ENCODE results near the gene PARK7.

DNA sequence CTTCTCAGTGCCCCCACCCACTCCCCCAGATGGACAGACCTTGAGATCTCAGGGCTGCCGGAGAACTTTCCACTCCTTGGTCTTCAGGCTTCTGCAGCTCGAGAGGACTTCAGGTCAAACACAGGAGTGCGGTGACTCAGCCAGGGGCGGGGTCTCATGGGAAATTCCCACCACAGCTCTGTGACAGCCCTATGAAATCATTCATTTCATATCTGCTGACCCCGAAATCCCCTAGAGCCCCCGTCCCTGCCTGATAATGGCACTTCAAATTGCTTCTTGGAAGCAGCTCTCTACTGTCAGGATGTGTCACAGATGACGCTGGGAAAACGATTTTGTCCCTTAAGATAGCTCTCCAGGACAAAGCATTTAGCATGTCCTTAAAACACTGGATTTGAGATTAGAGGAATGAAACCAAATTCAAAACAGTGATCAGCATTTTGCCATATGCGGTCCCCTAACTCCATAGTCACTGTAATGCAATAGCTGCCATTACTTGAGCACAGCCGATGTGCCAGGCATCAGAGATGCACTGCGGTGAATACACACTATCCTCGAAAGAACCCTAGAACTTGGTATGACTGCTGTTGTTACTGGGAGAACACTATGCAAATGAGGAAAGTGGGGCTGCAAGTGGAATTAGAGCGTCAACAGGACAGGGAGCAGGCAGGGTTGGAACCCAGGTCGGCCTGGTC is 20.6 kb upstream of the PARK7 start, which contains the start of gene TNFRSF9:
- TF ChIP-seq, protein P1, sequence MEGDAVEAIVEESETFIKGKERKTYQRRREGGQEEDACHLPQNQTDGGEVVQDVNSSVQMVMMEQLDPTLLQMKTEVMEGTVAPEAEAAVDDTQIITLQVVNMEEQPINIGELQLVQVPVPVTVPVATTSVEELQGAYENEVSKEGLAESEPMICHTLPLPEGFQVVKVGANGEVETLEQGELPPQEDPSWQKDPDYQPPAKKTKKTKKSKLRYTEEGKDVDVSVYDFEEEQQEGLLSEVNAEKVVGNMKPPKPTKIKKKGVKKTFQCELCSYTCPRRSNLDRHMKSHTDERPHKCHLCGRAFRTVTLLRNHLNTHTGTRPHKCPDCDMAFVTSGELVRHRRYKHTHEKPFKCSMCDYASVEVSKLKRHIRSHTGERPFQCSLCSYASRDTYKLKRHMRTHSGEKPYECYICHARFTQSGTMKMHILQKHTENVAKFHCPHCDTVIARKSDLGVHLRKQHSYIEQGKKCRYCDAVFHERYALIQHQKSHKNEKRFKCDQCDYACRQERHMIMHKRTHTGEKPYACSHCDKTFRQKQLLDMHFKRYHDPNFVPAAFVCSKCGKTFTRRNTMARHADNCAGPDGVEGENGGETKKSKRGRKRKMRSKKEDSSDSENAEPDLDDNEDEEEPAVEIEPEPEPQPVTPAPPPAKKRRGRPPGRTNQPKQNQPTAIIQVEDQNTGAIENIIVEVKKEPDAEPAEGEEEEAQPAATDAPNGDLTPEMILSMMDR (IDR thresholded peaks at IDR 0.05; ENCODE audit: borderline replicate concordance, extremely low read depth, low read length, poor library complexity, severe bottlenecking), result no peak
- TF ChIP-seq EZH2 (IDR thresholded peaks at IDR 0.05; ENCODE audit: borderline replicate concordance, low read depth, low read length, severe bottlenecking), result no peak
